AG10803 (cell line): ENCODE data around the gene SSR4.

Experiments used
- DNase-seq: peaks from one replicate; pipeline ENCODE4 v3.0.0; 2010; ENCODE audit warnings: low read depth
- H3K4me3 ChIP-seq: 2 replicates; pipeline ENCODE4 v1.5.1; 2011; ENCODE audit warnings: mild to moderate bottlenecking, low read length, control low read depth
- CTCF ChIP-seq: conservative IDR thresholded peaks from 2 replicates; pipeline ENCODE4 v1.5.1; 2011; ENCODE audit warnings: mild to moderate bottlenecking, low read length, control low read depth, inconsistent platforms

The SSR4 gene

DNA sequence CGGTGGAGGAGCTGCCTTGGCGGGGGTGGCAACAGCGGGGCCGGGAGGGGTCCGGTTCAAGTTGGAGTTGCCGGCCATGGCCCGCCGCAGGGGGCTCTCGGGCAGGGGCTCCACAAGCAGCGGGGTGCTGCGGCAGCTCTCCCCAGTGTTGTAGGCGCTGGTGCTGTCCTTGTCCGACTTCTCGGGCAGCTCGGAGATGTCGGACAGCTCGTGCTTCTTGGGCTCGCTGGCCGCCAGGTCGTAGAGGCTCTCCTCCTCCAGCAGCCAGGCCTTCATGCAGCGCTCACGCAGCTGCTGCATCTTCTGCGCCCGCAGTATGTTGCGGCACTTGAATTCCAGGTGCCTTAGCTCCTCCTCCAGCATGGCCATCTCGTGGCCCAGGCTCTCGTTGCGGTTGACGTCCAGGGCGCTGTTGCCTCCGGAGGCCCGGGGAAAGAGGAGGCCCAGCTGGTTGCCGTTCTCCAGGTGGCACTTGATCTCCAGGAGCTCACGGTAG is 9.7 kb downstream of the SSR4 start:
- DNase-seq: no peak
- H3K4me3 ChIP-seq: no peak overlapping the region
- no peak for TF ChIP-seq CTCF

DNA sequence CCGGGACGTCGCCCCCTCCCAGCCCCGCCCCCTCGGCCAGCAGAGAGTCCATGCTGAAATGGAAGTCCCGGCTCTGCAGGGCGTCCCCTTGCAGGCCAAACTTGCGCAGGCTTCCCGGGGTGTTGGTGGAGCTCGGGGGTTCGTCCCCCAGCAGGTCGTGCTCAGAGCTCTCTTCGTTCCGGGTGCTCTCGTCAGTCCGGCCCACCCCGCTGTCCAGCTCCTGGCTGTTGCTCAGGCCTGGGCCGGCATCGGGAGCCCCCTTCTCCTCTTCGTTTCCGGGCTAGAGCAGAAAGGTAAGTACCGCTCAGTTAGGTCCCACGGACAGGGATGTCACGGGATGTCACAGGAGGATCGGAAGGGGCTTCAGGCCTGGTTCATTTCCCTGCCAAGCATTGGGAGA is 10.2 kb downstream of the SSR4 start:
- DNase-seq: no peak
- no peak overlapping the region for H3K4me3 ChIP-seq
- no peak for TF ChIP-seq CTCF

- no peak for DNase-seq
- TF ChIP-seq CTCF: no peak
- H3K4me3 ChIP-seq: no peak overlapping the region
Measured at GRCh38 chrX:153805436-153805835, 11.0 kb downstream of the SSR4 start.

- H3K4me3 ChIP-seq: no peak overlapping the region
- no peak for TF ChIP-seq CTCF
- no peak for DNase-seq
Measured at GRCh38 chrX:153806999-153807575, 12.6 kb downstream of the SSR4 start.

GRCh38 chrX:153807976-153808375 is 13.5 kb downstream of the SSR4 start:
- TF ChIP-seq CTCF: no peak
- no peak overlapping the region for H3K4me3 ChIP-seq
- no peak for DNase-seq

DNA sequence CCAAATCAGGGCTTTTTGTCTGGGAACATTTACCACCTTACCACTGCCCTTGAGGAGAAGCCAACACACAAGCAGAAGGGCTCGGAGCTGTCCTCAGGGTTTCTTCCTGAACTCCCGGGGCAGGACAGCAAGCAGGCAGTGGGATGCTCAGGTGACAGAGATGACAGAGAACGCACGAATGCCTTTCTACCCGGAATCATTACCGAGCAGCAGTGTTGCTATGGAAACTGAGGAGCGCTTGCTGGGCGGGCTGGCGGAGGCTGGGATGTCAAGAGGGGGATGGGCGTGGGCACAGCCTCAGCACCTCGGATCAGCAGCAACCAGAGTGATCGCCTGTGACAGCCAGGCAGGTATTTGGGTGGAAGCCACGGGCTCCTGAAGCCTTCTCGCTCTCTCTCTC is 17.8 kb downstream of the SSR4 start:
- no peak for DNase-seq
- H3K4me3 ChIP-seq: no peak overlapping the region
- TF ChIP-seq CTCF: no peak

GRCh38 chrX:153813161-153813560 is 18.7 kb downstream of the SSR4 start:
- no peak overlapping the region for H3K4me3 ChIP-seq
- no peak for DNase-seq
- TF ChIP-seq CTCF: no peak
